ENCODE measurements around the gene DGKB.

DNA sequence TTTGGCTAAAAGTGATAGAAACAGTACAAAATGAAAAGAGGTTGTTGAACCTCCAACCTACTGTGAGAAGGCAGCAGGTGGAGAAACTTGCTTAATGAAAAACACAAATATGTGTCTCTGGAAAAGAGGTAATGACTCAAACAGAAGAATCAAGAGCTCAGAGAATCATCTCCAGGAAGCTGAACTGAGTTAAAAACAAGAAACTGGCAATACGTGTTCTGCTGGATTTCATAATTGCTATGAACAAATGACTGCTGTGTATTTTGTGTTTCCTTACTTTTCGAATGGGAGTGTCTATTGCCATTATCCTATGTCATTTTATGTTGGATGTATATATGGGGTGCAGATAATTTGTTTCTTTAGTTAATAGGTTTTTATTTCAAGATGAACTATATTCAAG lies 401.1 kb downstream of the DGKB start:
- no peak for TF ChIP-seq FOXK2 (IDR thresholded peaks at IDR 0.05)
- TF ChIP-seq FOXM1 (IDR thresholded peaks at IDR 0.05; ENCODE audit: borderline replicate concordance) = no peak
- no peak for TF ChIP-seq ARNT (IDR thresholded peaks at IDR 0.05)
- no peak for TF ChIP-seq SUZ12 (IDR thresholded peaks at IDR 0.05)
- TF ChIP-seq ELF4 (IDR thresholded peaks at IDR 0.05) = no peak
- no peak for TF ChIP-seq L3MBTL2 (conservative IDR thresholded peaks at IDR 0.05)
- TF ChIP-seq NFRKB (IDR thresholded peaks at IDR 0.05) = no peak
- TF ChIP-seq BHLHE40 (IDR thresholded peaks at IDR 0.05; ENCODE audit: borderline replicate concordance) = no peak
- TF ChIP-seq HDGF (IDR thresholded peaks at IDR 0.05; ENCODE audit: borderline replicate concordance) = no peak
- no peak for TF ChIP-seq PKNOX1 (IDR thresholded peaks at IDR 0.05)

Measured in HEK293T (cell line).